ENCODE data around the gene IL20RA.

IL20RA gene

GRCh38 chr6:137044366-137045221 lies at the start of gene IL20RA:
Gene IL20RA, minus strand, starts transcription at chr6:137044965. Its CDS starts 237 bp downstream, at chr6:137044728.
- peaks cover 5 to 18% of the 10 kb centered on the region in 2 donors for H3K4me1 ChIP-seq (ENCODE audit: control insufficient read depth in 2 of 2, insufficient read depth in 2 of 2, low read length in 2 of 2)
- H3K9ac ChIP-seq (ENCODE audit: low read depth in 1 of 2, low read length in 2 of 2) = peak within 1 kb of the TSS; percentile 63 to 82
- no peaks in the 10 kb centered on the region for H3K9me3 ChIP-seq (ENCODE audit: control insufficient read depth in 2 of 2, low read length in 2 of 2)
- no peaks in the 10 kb centered on the region for H3K36me3 ChIP-seq (ENCODE audit: control insufficient read depth in 2 of 2, insufficient read depth in 2 of 2, low read length in 2 of 2)
- H3K27ac ChIP-seq (ENCODE audit: low read depth in 2 of 2, low read length in 2 of 2) = peak within 1 kb of the TSS; percentile 63 to 71
- peak within 1 kb of the TSS; percentile 63 to 83 for H3K4me3 ChIP-seq (ENCODE audit: low read length in 2 of 2)
- H3K27me3 ChIP-seq (ENCODE audit: control insufficient read depth in 2 of 2, insufficient read depth in 2 of 2, low read length in 2 of 2) = peaks cover 6 to 14% of the 10 kb centered on the region in 2 donors

- H3K4me3 ChIP-seq (ENCODE audit: low read length in 2 of 2) = no peak overlapping the region
- peak overlapping the region in 1 of 2 donors; percentile 18 for H3K27ac ChIP-seq (ENCODE audit: low read depth in 2 of 2, low read length in 2 of 2)
- H3K27me3 ChIP-seq (ENCODE audit: control insufficient read depth in 2 of 2, insufficient read depth in 2 of 2, low read length in 2 of 2) = no peaks in the 10 kb centered on the region
- H3K4me1 ChIP-seq (ENCODE audit: control insufficient read depth in 2 of 2, insufficient read depth in 2 of 2, low read length in 2 of 2) = peaks cover 13 to 24% of the 10 kb centered on the region in 2 donors
- no peak overlapping the region for H3K9ac ChIP-seq (ENCODE audit: low read depth in 1 of 2, low read length in 2 of 2)
- H3K9me3 ChIP-seq (ENCODE audit: control insufficient read depth in 2 of 2, low read length in 2 of 2) = no peaks in the 10 kb centered on the region
- H3K36me3 ChIP-seq (ENCODE audit: control insufficient read depth in 2 of 2, insufficient read depth in 2 of 2, low read length in 2 of 2) = no peaks in the 10 kb centered on the region
Observed at GRCh38 chr6:137093183-137094069, 48.7 kb upstream of the IL20RA start.

GRCh38 chr6:137092018-137092417 lies 47.3 kb upstream of the IL20RA start:
- H3K9me3 ChIP-seq (ENCODE audit: control insufficient read depth in 2 of 2, low read length in 2 of 2) = no peaks in the 10 kb centered on the region
- H3K27ac ChIP-seq (ENCODE audit: low read depth in 2 of 2, low read length in 2 of 2) = peak overlapping the region in 1 of 2 donors; percentile 21
- H3K27me3 ChIP-seq (ENCODE audit: control insufficient read depth in 2 of 2, insufficient read depth in 2 of 2, low read length in 2 of 2) = no peaks in the 10 kb centered on the region
- no peak overlapping the region for H3K9ac ChIP-seq (ENCODE audit: low read depth in 1 of 2, low read length in 2 of 2)
- no peaks in the 10 kb centered on the region for H3K36me3 ChIP-seq (ENCODE audit: control insufficient read depth in 2 of 2, insufficient read depth in 2 of 2, low read length in 2 of 2)
- H3K4me3 ChIP-seq (ENCODE audit: low read length in 2 of 2) = no peak overlapping the region
- H3K4me1 ChIP-seq (ENCODE audit: control insufficient read depth in 2 of 2, insufficient read depth in 2 of 2, low read length in 2 of 2) = peaks cover 13 to 24% of the 10 kb centered on the region in 2 donors

DNA sequence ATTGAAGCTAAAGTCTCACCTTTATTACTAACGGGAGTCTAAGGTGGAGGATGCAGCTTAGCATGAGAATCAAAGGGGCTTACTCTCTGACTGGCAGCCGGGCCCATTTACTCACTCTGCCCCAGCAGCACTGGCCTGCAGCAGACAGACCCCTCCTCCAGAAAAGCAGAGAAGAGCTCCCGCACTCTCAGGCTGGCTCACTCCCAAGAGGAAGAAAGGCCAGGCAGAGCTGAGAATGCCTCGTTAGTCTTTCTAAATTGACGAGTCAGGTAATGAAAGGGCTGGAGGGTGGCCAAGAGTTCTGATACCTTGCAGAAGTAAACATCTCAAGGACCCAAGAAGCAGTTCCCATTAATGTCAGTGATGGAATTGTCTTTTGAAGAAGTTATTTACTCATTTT lies 44.5 kb upstream of the IL20RA start:
- Histone ChIP-seq H3K27me3 (ENCODE audit: control insufficient read depth in 2 of 2, insufficient read depth in 2 of 2, low read length in 2 of 2) (no peaks in the 10 kb centered on the region), H3K36me3 (ENCODE audit: control insufficient read depth in 2 of 2, insufficient read depth in 2 of 2, low read length in 2 of 2) (no peaks in the 10 kb centered on the region), H3K4me1 (ENCODE audit: control insufficient read depth in 2 of 2, insufficient read depth in 2 of 2, low read length in 2 of 2) (peaks cover 13 to 24% of the 10 kb centered on the region in 2 donors), H3K27ac (ENCODE audit: low read depth in 2 of 2, low read length in 2 of 2) (no peak overlapping the region), H3K4me3 (ENCODE audit: low read length in 2 of 2) (no peak overlapping the region), H3K9ac (ENCODE audit: low read depth in 1 of 2, low read length in 2 of 2) (no peak overlapping the region), H3K9me3 (ENCODE audit: control insufficient read depth in 2 of 2, low read length in 2 of 2) (no peaks in the 10 kb centered on the region)

- Histone ChIP-seq H3K4me1 (ENCODE audit: control insufficient read depth in 2 of 2, insufficient read depth in 2 of 2, low read length in 2 of 2) (peaks cover 6 to 14% of the 10 kb centered on the region in 2 donors), H3K27ac (ENCODE audit: low read depth in 2 of 2, low read length in 2 of 2) (no peak overlapping the region), H3K9ac (ENCODE audit: low read depth in 1 of 2, low read length in 2 of 2) (no peak overlapping the region), H3K9me3 (ENCODE audit: control insufficient read depth in 2 of 2, low read length in 2 of 2) (no peaks in the 10 kb centered on the region), H3K36me3 (ENCODE audit: control insufficient read depth in 2 of 2, insufficient read depth in 2 of 2, low read length in 2 of 2) (no peaks in the 10 kb centered on the region), H3K27me3 (ENCODE audit: control insufficient read depth in 2 of 2, insufficient read depth in 2 of 2, low read length in 2 of 2) (no peaks in the 10 kb centered on the region), H3K4me3 (ENCODE audit: low read length in 2 of 2) (no peak overlapping the region)
Observed at GRCh38 chr6:137087902-137088301, 43.1 kb upstream of the IL20RA start.

DNA sequence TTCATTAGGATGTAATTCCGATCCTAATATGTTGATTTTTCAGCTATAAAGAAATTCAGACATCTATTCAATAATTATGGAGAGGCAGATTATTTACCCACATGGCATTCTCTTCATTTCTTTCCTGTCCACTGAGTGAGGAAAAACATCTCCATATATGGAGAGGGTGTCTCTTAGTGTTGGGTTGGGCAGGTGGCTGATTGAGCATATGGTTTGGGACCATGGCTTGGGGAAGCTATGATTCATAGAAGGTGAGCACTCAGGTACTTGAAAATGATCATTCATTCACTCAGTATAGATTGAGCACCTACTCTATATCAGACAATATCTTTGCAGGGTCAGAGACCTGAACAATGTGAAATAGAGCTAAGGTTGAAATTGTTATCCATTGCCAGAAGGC lies 41.3 kb upstream of the IL20RA start:
- Histone ChIP-seq H3K27ac (ENCODE audit: low read depth in 2 of 2, low read length in 2 of 2) (no peak overlapping the region), H3K9me3 (ENCODE audit: control insufficient read depth in 2 of 2, low read length in 2 of 2) (no peaks in the 10 kb centered on the region), H3K9ac (ENCODE audit: low read depth in 1 of 2, low read length in 2 of 2) (no peak overlapping the region), H3K36me3 (ENCODE audit: control insufficient read depth in 2 of 2, insufficient read depth in 2 of 2, low read length in 2 of 2) (no peaks in the 10 kb centered on the region), H3K4me3 (ENCODE audit: low read length in 2 of 2) (no peak overlapping the region), H3K4me1 (ENCODE audit: control insufficient read depth in 2 of 2, insufficient read depth in 2 of 2, low read length in 2 of 2) (no peaks in the 10 kb centered on the region), H3K27me3 (ENCODE audit: control insufficient read depth in 2 of 2, insufficient read depth in 2 of 2, low read length in 2 of 2) (no peaks in the 10 kb centered on the region)

DNA sequence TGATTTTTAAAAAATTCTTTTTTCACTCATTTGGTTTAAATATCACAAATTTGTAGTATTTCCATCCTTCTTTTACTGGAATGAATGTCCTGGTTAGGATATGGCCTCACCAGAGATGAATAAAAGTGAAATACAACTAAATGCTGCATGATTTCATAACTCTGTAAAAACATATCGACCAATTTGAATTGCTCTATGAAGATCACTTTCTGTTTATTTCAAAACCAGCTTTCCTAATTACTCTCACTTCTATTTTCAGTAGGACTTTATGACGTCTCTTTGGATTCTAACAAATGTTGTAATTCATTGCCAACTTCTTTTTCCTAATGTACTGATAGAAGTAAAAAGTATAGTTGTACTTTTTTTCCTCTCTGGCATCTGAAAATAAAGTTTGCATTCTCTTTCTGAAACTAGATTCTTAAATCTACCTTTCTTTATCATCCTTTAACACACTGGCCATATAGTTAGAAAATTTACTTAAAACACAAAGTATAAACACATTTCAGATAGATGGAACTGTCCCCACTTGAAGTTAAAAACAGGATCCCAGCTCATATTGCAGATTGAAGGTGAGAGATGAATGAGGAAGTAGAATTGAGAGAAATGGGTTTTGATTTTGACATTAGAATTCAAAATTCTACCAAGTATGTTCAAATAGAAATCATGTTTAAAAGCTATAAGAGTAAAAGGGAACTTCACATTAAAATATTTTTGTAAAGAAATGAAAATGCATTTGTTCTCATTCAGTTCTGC lies 40.3 kb upstream of the IL20RA start:
- no peak overlapping the region for H3K27ac ChIP-seq (ENCODE audit: low read depth in 2 of 2, low read length in 2 of 2)
- no peak overlapping the region for H3K4me3 ChIP-seq (ENCODE audit: low read length in 2 of 2)
- H3K36me3 ChIP-seq (ENCODE audit: control insufficient read depth in 2 of 2, insufficient read depth in 2 of 2, low read length in 2 of 2) = no peaks in the 10 kb centered on the region
- no peaks in the 10 kb centered on the region for H3K9me3 ChIP-seq (ENCODE audit: control insufficient read depth in 2 of 2, low read length in 2 of 2)
- no peak overlapping the region for H3K9ac ChIP-seq (ENCODE audit: low read depth in 1 of 2, low read length in 2 of 2)
- H3K4me1 ChIP-seq (ENCODE audit: control insufficient read depth in 2 of 2, insufficient read depth in 2 of 2, low read length in 2 of 2) = no peaks in the 10 kb centered on the region
- H3K27me3 ChIP-seq (ENCODE audit: control insufficient read depth in 2 of 2, insufficient read depth in 2 of 2, low read length in 2 of 2) = no peaks in the 10 kb centered on the region

DNA sequence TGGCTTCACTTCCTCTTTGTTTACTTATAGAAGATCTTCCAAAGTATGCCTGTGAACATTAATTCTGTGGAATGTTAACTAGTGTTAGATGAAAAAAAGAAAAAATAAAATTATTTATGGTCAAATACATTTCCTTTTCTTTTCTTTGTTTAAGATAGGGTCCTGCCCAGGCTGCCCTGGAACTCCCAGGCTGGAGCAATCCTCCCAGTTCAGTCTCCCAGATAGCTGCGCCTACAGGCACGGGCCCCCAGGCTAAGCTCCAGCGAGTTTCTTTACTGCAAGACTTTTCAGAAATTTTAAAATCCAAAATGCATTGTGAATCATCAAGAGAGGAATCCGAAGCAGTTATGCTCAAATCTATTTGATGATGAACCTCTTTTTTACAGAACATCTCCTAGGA lies 39.3 kb upstream of the IL20RA start:
- no peaks in the 10 kb centered on the region for H3K9me3 ChIP-seq (ENCODE audit: control insufficient read depth in 2 of 2, low read length in 2 of 2)
- H3K9ac ChIP-seq (ENCODE audit: low read depth in 1 of 2, low read length in 2 of 2) = no peak overlapping the region
- no peaks in the 10 kb centered on the region for H3K27me3 ChIP-seq (ENCODE audit: control insufficient read depth in 2 of 2, insufficient read depth in 2 of 2, low read length in 2 of 2)
- H3K36me3 ChIP-seq (ENCODE audit: control insufficient read depth in 2 of 2, insufficient read depth in 2 of 2, low read length in 2 of 2) = no peaks in the 10 kb centered on the region
- no peak overlapping the region for H3K4me3 ChIP-seq (ENCODE audit: low read length in 2 of 2)
- no peak overlapping the region for H3K27ac ChIP-seq (ENCODE audit: low read depth in 2 of 2, low read length in 2 of 2)
- H3K4me1 ChIP-seq (ENCODE audit: control insufficient read depth in 2 of 2, insufficient read depth in 2 of 2, low read length in 2 of 2) = no peaks in the 10 kb centered on the region

- H3K9ac ChIP-seq (ENCODE audit: low read depth in 1 of 2, low read length in 2 of 2) = no peak overlapping the region
- no peak overlapping the region for H3K27ac ChIP-seq (ENCODE audit: low read depth in 2 of 2, low read length in 2 of 2)
- H3K36me3 ChIP-seq (ENCODE audit: control insufficient read depth in 2 of 2, insufficient read depth in 2 of 2, low read length in 2 of 2) = no peaks in the 10 kb centered on the region
- no peaks in the 10 kb centered on the region for H3K4me1 ChIP-seq (ENCODE audit: control insufficient read depth in 2 of 2, insufficient read depth in 2 of 2, low read length in 2 of 2)
- H3K9me3 ChIP-seq (ENCODE audit: control insufficient read depth in 2 of 2, low read length in 2 of 2) = no peaks in the 10 kb centered on the region
- no peak overlapping the region for H3K4me3 ChIP-seq (ENCODE audit: low read length in 2 of 2)
- no peaks in the 10 kb centered on the region for H3K27me3 ChIP-seq (ENCODE audit: control insufficient read depth in 2 of 2, insufficient read depth in 2 of 2, low read length in 2 of 2)
Observed at GRCh38 chr6:137081997-137082396, 37.2 kb upstream of the IL20RA start.
